HG02623 (cell line): Measurements from ENCODE around the gene PCED1B.
"Not testable (repeated sequence)": the region's sequence is repeated elsewhere in the genome, so short reads cannot be mapped to it uniquely, and the experiment has no call there.

Experiments
- ATAC-seq: cut with Tn5 transposase; IDR thresholded peaks from one replicate; pipeline ENCODE4 v1.9.1; 2021; ENCODE audit warnings: moderate library complexity; ENCODE audit not compliant: unreplicated experiment

Gene PCED1B

DNA sequence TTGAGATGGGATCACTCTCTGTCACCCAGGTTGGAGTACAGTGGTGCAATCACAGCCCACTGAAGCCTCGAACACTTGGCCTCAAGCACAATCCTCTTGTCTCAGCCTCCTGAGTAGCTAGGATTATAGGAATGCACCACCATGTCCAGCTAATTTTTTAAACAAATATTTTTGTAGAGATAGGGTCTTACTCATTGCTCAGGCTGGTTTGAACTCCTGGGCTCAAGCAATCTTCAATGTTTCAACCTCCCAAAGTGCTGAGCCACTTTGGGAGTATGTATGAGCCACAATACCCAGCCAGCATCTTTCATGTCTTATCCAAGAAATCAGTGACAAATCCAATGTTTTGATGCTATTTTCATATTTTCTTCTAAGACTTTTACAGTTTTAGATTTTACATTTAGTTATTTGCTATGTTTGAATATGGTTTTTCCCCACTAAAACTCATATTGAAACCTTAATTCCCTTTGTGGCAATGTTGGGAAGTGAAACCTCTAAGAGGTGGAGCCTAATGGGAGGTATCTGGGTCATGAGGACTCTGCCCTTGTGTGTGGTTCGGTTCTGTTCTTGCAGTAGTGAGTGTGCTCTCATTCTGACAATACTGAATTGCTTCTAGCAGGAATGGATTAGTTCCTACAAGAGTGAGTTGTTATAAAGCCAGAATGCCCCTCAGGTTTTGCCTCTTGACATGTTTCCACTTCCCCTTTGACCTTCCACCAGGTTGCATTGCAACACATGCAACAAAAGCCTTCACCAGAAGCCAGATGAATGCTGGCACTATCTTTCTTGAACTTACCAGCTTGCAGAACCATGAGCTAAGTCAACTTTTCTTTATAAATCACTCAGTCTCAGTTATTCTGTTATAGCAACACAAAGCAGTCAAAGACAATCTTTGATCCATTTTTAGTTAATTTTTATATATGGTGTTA is 81.2 kb downstream of the PCED1B start:
- ATAC-seq, result no peak

DNA sequence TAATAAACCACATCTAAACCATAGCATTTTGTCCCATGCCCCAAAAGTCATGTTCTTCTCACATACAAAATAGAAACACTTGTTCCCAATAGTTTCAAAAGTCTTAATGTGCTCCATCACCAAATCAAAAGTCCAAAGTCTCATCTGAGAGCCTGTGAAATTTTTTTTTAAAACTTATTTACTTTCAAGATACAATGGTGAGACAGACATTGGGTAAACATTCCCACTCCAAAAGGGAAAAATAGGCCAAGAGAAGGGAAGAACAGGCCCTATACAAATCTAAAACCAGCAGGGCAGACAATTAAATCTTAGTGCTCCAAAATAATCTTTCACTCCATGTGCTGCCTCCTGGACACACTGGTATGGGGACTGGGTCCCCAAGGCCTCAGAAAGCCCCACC is 84.7 kb downstream of the PCED1B start:
- no peak for ATAC-seq

DNA sequence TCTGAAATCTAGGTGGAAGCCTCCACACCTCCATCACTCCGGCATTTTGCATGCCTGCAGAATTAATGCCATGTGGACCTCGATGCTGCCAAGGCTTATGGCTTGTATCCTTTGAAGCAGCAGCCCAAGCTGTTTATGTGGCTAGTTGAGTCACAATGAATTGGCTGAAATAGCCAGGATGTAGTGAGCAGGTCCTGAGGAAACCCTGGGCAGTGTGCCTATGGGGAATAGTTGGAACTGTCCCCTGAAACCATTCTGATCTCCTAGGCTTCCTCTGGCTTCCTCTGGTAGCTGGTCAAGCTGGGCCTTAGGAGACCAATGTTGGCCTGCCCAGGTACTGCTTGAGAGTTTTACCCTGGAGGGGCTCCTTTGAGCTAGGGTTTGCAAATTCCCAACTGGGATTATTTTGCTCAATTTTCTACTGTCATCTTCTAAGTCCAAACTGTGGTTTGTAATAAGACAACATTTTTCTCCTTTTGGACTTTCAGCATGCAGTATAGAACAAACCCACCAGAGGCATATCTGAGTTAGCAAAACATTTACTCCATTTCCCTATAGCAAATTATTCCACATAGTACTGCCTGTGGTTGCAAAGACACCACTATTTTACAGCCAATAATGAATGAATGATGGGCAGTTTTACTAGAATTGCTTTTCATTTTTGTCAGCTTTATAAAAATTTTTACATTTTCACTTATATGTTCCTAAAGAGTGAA is 85.5 kb downstream of the PCED1B start:
- no peak for ATAC-seq

DNA sequence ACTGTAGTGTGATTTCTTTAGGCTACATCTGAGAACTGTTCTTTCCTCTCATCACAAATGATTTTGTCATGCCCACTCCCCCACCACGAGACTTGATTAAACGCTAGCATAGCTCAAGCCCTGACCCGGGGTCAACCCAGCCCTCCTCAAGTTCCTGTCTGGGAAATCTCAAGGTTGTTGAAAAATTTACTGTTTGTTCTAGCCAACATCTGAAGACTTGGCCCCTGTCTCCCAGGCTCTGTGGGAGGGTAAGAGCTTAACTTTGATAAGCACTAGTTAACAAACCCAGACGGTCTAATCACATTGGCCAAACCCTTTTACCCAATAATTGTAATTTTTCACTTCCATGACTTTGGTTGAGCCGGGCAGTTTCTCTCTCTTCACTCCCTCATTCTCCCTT is 86.5 kb downstream of the PCED1B start:
- ATAC-seq, result no peak

DNA sequence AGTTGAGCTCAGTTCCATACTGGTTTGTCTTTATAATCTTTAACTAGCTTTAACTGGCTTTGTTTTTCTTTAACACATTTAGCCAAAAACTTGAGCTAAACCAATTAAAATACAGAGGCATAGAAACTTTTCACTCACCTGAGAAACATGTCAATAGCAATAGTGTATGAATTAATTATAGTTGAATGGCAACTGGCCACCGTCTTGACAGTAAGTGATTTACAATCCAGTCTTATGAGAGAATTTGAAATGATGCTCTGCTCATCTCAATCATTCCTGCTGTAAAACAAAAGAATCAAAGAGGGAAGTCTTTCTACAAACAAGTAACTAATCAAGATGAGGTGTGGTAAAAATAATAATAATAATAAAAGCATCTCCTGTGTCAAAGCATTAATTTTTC is 86.9 kb downstream of the PCED1B start:
- ATAC-seq, result no peak

DNA sequence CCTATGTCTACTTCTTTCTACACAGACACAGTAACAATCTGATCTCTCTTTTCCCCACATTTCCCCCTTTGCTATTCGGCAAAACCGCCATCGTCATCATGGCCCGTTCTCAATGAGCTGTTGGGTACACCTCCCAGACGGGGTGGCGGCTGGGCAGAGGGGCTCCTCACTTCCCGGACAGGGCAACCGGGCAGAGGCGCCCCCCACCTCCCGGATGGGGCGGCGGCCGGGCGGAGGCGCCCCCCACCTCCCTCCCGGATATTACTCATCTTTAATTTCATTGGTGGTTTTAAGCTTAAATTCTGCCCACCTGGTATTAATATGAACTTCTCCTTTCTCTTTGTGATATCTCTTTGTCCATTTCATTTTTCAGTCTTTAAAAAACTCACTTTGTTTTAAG is 90.9 kb downstream of the PCED1B start:
- ATAC-seq, result not testable (repeated sequence)

DNA sequence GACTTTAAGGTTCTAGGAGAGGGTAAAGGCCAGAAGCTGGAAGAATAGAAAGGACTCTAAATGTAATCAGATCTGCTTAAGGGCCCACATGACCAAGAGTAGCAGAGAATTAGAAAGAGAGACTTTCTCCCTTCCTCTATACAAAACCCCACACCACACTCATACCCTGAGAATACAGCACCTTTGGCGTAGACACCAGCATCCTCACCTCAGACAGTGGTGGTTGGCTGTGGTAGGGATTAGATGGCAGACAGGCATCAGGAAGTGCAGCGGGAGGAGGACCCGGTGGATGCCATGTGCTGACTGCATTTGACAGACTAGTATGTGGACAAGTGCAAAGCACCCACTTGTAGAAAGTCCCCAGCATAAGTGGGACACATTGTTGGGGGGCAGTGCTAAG is 98.6 kb downstream of the PCED1B start:
- no peak for ATAC-seq

DNA sequence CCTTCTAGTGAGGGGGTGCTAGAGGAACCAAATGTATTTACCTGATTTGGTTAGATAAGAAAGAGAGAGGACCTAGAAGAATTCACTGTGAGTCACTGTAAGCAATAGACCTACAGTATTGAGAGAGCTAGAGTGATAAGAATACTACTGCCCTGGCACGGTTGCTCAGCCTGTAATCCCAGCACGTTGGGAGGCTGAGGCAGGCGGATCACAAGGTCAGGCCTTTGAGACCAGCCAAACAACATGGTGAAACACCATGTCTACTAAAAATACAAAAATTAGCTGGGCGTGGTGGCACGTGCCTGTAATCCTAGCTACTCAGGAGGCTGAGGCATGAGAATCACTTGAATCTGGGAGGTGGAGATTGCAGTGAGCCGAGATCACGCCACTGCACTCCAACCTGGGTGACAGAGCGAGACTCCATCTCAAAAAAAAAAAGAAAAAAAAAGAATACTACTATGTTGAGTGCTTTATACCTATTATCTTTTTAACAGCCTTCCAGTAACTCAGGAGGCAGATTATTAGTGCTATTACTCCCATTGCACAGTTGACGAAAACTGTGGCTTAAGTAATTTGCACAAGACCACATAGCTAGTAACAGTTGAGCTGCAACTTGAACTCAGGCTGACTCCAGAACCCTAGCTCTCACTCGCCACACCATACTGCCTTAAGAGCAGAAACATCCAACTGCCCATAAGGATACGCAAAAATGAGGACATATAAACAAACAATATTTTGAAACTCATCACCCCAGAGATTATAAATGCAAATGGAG is 102.9 kb downstream of the PCED1B start:
- ATAC-seq, result not testable (repeated sequence)

DNA sequence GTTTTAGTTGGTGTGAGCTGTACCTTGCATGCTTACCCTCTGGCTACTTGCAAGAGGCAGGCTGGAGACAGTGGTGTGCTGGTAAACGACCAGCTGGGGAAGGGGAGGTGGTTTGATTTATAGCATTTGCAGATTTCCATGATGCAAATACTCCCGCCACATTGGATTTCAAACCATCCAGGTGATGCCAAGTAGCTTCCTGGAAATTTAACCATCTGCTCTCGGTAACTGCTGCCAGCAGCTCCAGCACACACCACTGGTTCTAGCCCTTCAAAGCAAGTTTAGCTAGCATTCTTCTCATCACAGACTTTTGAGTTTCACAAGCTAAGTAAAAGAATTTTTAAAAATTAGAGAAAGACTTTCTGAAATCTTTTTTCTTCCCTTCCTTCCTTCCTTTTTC is 104.8 kb downstream of the PCED1B start:
- no peak for ATAC-seq

DNA sequence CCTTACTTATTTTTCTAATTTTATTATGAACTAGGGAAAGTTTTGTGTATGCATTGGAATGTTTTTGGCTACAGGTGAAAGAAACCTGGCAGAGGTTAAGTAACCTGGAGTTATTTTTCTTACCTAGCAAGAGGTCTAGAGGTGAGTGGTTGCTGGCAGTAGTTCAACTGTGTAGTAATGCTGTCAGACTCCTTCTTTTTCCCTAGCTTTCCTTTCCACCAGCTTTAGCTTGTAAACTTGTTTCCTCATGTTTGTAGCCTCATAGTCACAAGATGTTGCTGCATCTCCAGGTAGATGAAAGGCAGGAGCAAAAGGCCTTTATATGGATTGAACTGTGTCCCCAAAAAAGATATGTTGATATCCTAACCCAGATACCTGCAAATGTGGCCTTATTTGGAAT is 105.4 kb downstream of the PCED1B start:
- no peak for ATAC-seq

DNA sequence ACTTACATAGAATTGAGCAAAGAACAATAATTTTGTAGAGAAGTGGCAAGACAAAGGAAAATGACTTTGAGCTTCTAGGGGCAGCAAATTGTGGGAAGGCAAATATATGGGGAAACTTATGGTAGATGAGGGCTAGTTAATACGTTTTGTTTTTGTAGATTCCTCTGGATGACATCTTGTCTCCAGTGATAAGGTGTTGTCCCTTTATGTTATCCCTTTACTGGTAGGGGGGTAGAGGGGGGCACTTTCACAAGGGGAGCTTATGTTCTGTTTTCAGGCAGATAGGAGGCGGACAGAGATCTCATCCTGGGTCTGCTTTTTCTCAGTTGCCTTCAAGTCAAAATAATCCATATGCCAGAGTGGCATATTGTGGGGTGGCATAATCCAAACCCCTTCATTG is 106.8 kb downstream of the PCED1B start:
- ATAC-seq, result no peak

DNA sequence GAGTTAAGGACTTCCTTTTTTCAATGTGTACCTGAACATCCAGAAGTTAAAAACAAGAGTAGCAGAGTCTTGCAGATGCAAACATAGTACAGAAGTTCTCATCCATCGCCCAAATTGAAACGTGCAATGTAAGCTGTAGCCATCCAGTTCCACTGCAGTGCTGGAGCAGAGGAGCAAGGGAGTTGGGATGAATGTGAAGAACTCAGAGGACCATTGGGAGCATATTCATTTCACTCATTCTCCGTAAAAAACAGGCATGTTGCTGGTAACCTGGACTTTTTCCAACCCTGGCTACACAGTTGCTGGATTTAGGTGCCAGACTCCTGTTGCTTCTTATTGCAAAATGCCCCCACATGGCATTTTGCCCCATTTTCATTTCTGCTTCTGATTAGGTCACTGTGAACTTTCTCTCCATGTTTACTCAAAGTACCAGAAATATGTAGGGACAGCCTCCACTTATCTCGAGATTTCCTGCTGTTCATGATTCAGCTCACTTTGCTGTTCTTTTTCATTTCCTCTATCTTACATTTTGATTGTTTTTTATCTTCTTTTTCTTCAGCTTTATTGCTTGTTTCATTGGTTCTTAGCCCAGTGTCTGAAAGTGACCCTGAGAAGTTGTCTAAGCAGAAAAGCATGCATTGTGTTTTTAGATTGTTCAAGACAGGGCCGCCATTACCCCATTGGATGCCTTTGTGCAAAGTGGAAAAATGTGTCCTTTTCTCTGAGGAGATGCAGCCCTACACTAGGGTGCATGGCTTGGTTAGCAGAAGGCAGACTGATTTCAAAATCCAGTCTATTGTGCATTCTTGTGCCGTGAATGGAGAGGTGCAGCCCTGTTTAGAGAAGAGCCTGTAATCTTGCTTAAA is 109.4 kb downstream of the PCED1B start:
- ATAC-seq, result no peak

DNA sequence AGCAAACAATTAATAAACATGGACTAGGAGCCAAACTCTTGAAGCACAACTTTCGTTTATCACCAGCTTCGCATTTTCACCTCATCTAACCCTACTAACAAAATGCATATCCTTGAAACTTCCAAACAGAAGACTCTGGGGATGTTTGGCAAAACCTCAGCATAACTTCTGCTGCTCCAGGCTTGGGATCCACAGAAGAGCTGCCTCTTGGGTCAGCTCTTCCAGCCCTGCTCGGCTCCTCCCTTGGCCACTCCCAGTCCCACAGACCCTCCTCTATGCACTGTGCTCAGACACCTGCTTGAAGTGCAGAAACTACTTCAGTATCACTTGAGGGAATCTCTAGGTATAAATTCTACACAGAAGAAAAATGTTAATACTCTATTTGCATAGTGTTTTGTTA is 110.3 kb downstream of the PCED1B start:
- no peak for ATAC-seq

DNA sequence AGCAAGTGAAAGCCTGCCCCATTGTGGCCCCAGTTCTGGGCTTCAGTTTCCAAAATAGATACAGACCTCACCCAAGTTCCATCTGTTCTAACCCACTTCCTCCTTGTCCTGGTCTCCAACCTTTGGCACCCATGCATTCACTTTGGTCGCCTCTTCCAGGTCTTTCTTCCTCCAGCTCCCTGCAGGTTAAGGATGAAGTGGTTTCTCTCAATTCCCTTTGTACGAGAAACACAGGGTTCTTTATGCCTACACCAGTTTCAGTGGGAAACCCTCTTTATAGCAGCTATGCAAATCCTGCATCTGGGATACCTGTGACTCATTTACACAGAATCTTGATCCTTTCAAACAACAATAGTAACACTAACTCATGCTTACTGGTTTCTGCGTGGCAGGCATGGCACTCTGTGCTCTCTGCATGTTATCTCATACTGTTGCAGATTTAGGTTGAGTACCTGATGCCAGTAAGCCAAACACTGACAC is 110.9 kb downstream of the PCED1B start:
- ATAC-seq, result no peak

DNA sequence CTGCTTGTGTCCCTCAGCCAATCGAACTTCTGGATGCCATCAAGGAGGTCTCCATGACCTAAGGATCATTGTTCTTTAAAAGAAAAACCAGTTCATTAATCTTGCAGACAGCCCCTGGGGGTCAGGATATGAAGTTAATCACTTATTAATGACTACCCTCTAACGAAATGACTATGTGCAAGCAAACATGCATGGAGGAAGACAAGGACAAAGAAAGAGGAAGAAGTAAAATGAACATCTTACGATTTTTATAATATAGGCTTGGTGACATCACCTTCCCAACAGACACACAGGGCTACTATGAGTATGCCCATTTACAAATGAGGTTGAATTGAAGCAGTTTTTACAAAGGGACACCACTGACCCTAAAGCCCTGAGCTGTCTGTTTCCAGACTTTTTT is 111.5 kb downstream of the PCED1B start:
- ATAC-seq, result no peak

DNA sequence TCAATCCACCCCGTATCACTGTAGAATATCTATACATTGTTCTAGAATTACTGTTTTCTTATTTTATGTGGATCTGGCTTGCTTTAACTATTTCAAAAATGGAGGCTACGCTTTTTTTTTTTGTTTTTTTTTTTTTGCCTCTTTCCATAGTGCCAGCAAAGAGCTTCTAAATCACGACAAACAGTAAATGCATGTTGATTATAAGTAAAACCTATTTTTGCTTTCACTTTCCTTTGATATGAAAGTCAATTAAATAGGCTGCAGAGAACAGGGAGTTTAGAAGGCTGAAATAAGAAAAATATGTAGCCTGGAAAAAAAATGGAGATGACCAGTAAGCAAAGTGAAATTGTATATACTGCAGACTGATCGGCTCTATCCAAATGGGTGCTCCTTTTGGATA is 112.6 kb downstream of the PCED1B start:
- no peak for ATAC-seq

DNA sequence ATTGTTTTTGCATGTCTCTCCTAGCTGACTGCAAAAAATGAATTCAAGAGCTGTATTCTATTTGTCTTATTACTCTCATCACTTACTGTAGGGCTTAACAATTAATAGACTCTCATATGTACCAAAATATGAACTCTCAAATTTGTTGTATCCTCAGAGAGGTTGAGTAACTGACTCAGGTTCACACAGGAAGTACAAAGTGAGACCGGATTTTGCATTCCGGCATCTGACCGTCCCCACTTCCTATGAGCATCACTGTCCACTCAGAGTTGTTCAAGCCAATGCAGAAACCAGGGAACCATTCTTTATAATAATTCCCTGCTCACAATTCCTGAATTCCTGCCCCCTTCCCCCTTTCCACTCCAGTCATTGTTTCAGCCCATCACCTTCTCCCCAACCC is 113.6 kb downstream of the PCED1B start:
- no peak for ATAC-seq

DNA sequence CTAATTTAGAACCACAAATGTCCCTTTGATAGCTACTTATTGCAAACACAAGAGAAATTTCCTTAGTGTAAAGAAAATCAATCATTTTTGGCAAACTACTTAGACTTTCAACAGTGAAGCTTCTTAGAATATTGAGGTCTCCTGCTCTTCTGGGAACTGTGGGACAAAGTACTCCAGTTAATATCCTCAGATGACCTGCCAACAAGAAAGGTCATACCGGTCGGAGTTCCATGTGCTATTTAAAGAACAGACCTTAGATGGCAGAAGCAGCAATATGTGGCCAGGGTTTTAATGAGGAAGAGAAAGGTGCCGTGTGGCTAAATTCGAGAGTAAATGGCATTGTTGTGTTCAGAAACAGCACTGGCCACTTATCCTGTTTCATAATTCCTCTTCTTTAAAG is 115.1 kb downstream of the PCED1B start:
- ATAC-seq, result no peak

DNA sequence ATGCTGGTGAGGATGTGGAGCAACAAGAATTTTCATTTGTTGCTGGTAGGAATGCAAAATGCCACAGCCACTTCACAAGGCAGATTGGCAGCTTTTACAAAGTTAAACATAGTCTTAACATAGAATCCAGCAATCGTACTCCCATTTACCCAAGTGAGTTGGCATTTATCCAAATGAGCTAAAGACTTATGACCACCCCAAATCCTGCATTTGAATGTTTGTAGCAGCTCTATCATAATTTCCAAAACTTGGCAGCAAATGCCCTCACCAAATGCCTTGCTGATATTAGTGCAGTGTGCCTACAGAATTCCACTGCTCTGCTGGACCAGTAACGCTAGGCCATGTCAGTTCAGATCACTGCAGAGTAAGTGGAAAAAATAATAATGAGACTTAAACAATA is 121.0 kb downstream of the PCED1B start:
- no peak for ATAC-seq

DNA sequence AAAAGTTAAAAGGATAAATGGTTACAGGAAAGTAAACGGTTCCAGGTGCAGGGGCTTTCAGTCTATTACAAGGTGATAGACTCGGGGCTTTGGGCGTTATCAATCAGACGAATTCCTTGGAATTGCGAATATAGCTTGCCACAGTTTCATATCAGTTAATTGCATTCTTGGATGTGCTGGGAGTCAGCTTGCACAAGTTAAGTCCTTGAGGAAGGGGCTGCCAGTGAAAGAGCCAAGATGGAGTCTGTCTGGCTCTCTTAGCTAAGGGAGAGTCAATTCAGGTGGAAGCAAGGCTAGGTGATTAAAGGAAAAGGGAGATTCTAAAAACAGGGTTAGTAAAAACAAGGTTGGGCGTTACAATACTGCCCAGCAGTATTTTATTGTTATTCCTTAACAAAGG is 121.8 kb downstream of the PCED1B start:
- ATAC-seq, result not testable (repeated sequence)
